Measurements from ENCODE around the gene ISYNA1.

The ISYNA1 gene

GRCh38 chr19:18401580-18402112 lies 36.3 kb downstream of the ISYNA1 start:
- TF ChIP-seq CTCF (IDR thresholded peaks at IDR 0.05; ENCODE audit: low read depth, low read length): peak; percentile 30; the same call in 1 of the 2 replicates
- no peak overlapping the region for H3K4me3 ChIP-seq (ENCODE audit: low read depth, low read length)

- no peak overlapping the region for H3K4me3 ChIP-seq (ENCODE audit: low read depth, low read length)
- no peak for TF ChIP-seq CTCF (IDR thresholded peaks at IDR 0.05; ENCODE audit: low read depth, low read length)
Observed at GRCh38 chr19:18399008-18399407, 38.9 kb downstream of the ISYNA1 start.

GRCh38 chr19:18397242-18398202 lies 40.4 kb downstream of the ISYNA1 start, which contains the start of gene LRRC25:
Gene LRRC25, minus strand, starts transcription at chr19:18397622. Its CDS starts 659 bp downstream, at chr19:18396963.
- H3K4me3 ChIP-seq (ENCODE audit: low read depth, low read length): no peak within 1 kb of the TSS
- TF ChIP-seq CTCF (IDR thresholded peaks at IDR 0.05; ENCODE audit: low read depth, low read length): no peak

- H3K4me3 ChIP-seq (ENCODE audit: low read depth, low read length): no peak overlapping the region
- no peak for TF ChIP-seq CTCF (IDR thresholded peaks at IDR 0.05; ENCODE audit: low read depth, low read length)
Observed at GRCh38 chr19:18396471-18397241, 41.3 kb downstream of the ISYNA1 start.

GRCh38 chr19:18393836-18394235 lies 44.1 kb downstream of the ISYNA1 start:
- no peak for TF ChIP-seq CTCF (IDR thresholded peaks at IDR 0.05; ENCODE audit: low read depth, low read length)
- H3K4me3 ChIP-seq (ENCODE audit: low read depth, low read length): no peak overlapping the region

GRCh38 chr19:18392926-18393325 lies 45.0 kb downstream of the ISYNA1 start:
- no peak for TF ChIP-seq CTCF (IDR thresholded peaks at IDR 0.05; ENCODE audit: low read depth, low read length)
- no peak overlapping the region for H3K4me3 ChIP-seq (ENCODE audit: low read depth, low read length)

Measured in WI38 (cell line).